Colonic mucosa (tissue), 4 donors: Measurements from ENCODE around the gene ATP13A3. TPM values are rescaled to one million over a fixed set of nuclear protein-coding genes. Genes with fewer than 3 reads are reported as not detected.

Experiments used
- DNase-seq: peaks from one replicate; pipeline ENCODE4 v3.0.0-alpha.2; 2020
- H3K27ac ChIP-seq: fragments of 200-600 bp; one replicate; pipeline ENCODE4 v1.8.0; 2021
- H3K27me3 ChIP-seq: fragments of 200-600 bp; one replicate; pipeline ENCODE4 v1.8.0; 2021
- H3K36me3 ChIP-seq: fragments of 200-600 bp; one replicate; pipeline ENCODE4 v1.8.0; 2021
- H3K4me1 ChIP-seq: fragments of 200-600 bp; one replicate; pipeline ENCODE4 v1.8.0; 2021; ENCODE audit warnings: mild to moderate bottlenecking
- H3K4me3 ChIP-seq: fragments of 200-600 bp; one replicate; pipeline ENCODE4 v1.8.0; 2021
- H3K9ac ChIP-seq, 2 donors: one replicate each; pipeline ENCODE4 v1.7.0; 2013; ENCODE audit warnings: control low read depth in 2 of 2, low read depth in 2 of 2, low read length in 2 of 2
- H3K9me3 ChIP-seq: fragments of 200-600 bp; one replicate; pipeline ENCODE4 v1.8.0; 2021
- CTCF ChIP-seq: fragments of 200-600 bp; IDR thresholded peaks from one replicate; pipeline ENCODE4 v1.8.0; 2022; ENCODE audit warnings: antibody characterized with exemption, mild to moderate bottlenecking
- intact Hi-C: fragments of 100-400 bp; cut with DNase I; formaldehyde crosslinking; loops from one replicate; pipeline ENCODE4 v1.14.1; 2022
- total RNA-seq, 2 donors: library from RNA; stranded (reverse); fragmentation: NEBNext Ultra II Directional in 1 of 2; extraction: Animal tissue kit (Norgen Biotek cat#: 25700) in 1 of 2; gene quantifications; one replicate each; pipeline ENCODE4 v1.2.1, GENCODE V29; 2021
- donor health status: healthy.
- donor health status: DM: no; HTN: no; CAD: no.
- donor health status: DM: no; HTN: no; CAD: no.

ATP13A3 gene
- total RNA-seq, 2 donors from 2014 or later: 86.0 to 89.8 TPM

GRCh38 chr3:194399874-194400411, 86.9 kb downstream of the ATP13A3 start:
- Histone ChIP-seq H3K4me1 (no peaks in the 10 kb centered on the region), H3K9me3 (no peaks in the 10 kb centered on the region), H3K36me3 (no peaks in the 10 kb centered on the region), H3K4me3 (no peak overlapping the region), H3K27me3 (peaks cover 7% of the 10 kb centered on the region), H3K27ac (no peak overlapping the region), H3K9ac (no peak overlapping the region)
- intact Hi-C loops: no loop called here
- no peak for DNase-seq
- TF ChIP-seq CTCF: no peak

DNA sequence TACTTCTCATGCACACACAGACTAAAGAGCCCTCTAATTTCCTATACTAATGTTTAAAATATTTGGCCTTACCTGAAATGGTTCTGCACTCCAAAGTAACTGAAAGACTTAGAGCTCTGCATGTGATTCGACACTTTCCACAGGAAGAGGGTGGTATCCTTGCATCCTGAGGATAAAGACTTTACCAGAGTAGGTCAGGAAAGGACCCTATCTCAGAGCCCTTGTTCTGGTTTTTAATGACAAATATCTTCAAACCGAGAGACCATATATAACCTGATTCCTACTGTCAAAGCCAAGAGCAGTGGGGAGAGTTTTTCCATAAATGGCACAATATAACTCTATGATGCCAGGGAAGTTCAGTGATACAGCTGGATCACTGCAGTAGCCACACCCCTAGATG, 87.6 kb downstream of the ATP13A3 start, which contains the start of gene GP5:
GP5 (minus strand) TSS at position 101 of the 400 bp plus-strand sequence. CDS start 984 bp downstream, outside the sequence.
- Histone ChIP-seq H3K9ac (no peak within 1 kb of the TSS), H3K36me3 (no peaks in the 10 kb centered on the region), H3K4me3 (no peak within 1 kb of the TSS), H3K9me3 (no peaks in the 10 kb centered on the region), H3K27ac (no peak within 1 kb of the TSS), H3K27me3 (peaks cover 7% of the 10 kb centered on the region), H3K4me1 (no peaks in the 10 kb centered on the region)
- intact Hi-C loops: no loop called here
- no peak for TF ChIP-seq CTCF
- no peak for DNase-seq

- intact Hi-C loops: no loop called here
- no peaks in the 10 kb centered on the region for H3K36me3 ChIP-seq
- no peak for TF ChIP-seq CTCF
- DNase-seq: no peak
- no peak overlapping the region for H3K27ac ChIP-seq
- H3K4me3 ChIP-seq: peak overlapping the region; percentile 22
- H3K9ac ChIP-seq: no peak overlapping the region
- H3K4me1 ChIP-seq: no peaks in the 10 kb centered on the region
- peaks cover 7% of the 10 kb centered on the region for H3K27me3 ChIP-seq
- H3K9me3 ChIP-seq: no peaks in the 10 kb centered on the region
These were observed 89.0 kb downstream of the ATP13A3 start for GRCh38 chr3:194397757-194398312.

DNA sequence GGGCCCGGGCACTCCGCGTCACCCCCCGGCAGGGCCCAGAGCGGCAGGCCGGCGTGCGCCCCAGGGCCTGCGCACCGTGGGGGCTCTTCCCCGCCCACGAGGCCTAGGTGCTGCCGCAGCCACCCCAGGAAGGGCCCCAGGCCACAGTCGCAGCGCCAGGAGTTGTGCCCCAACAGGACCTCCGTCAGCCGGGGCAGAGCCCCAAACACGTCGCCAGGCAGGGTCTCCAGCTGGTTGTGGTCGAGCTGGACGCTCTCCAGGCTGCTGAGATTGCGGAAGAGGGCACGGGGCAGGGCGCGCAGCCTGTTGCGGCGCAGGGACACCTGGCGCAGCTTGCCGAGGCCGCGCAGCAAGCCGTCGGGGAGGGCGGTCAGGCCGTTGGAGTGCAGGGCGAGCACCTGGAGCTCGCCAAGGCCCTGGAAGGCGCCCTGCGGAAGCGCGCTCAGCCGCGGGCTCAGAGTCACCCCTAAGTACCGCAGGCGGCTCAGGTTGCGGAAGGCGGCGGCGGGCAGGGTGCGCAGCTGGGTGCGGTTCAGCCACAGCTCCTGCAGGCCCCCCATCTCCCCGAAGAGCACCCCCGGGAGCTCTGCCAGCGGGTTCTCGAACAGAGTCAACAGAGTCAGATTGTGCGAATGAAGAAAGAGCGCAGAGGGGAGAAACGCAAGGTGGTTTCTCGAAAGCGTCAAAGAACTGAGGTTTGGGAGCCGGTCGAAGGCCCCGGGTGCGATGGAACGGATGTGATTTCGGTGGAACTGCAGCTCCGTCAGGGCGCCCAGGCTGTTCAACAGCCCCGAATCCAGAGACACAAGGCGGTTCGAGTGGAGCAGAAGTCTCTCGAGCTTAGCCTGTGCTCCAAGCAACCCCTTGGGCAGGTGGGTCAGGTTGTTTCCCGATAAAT, 89.7 kb downstream of the ATP13A3 start:
- Histone ChIP-seq H3K27me3 (peaks cover 7% of the 10 kb centered on the region), H3K9me3 (no peaks in the 10 kb centered on the region), H3K36me3 (no peaks in the 10 kb centered on the region), H3K4me1 (no peaks in the 10 kb centered on the region), H3K27ac (no peak overlapping the region), H3K9ac (peak overlapping the region in 1 of 2 donors; percentile 56), H3K4me3 (peak overlapping the region; percentile 22)
- no peak for TF ChIP-seq CTCF
- no peak for DNase-seq
- intact Hi-C loops: no loop called here

DNA sequence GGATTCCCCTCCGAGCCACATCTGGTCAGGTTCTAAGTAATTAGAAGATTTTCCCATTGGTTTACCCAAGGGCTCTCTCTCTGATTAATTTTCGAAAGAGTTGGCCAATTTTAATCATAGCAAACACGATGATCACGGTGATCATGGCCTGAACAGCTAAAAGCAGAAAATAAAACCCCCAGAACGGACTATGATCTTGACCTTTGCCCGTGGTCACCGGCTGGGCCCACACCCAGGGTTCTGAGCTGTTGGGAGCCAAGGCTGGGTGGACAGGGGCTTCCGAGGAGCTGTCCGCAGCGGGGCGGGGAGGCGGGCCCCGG, 90.3 kb downstream of the ATP13A3 start:
- peak overlapping the region in 1 of 2 donors; percentile 56 for H3K9ac ChIP-seq

More for the DNA sequence above, 90.3 kb downstream of the ATP13A3 start:
- no peak for DNase-seq
- H3K27me3 ChIP-seq: peaks cover 7% of the 10 kb centered on the region
- H3K27ac ChIP-seq: no peak overlapping the region
- peak overlapping the region; percentile 22 for H3K4me3 ChIP-seq
- no peak for TF ChIP-seq CTCF
- H3K4me1 ChIP-seq: no peaks in the 10 kb centered on the region
- intact Hi-C loops: no loop called here
- H3K36me3 ChIP-seq: no peaks in the 10 kb centered on the region
- H3K9me3 ChIP-seq: no peaks in the 10 kb centered on the region
